ENCODE results near the gene KPTN. TPM values are rescaled to one million over a fixed set of nuclear protein-coding genes. Genes with fewer than 3 reads are reported as not detected.
A peak's percentile ranks its signal among the peaks of the same experiment; 100 is the strongest.

The KPTN gene
- total and polyA plus RNA-seq, 2 of the 13 experiments (the other 11 are each of a cell fraction or from before 2014, with no cell fraction given), result 9.1 to 13.3 TPM

DNA sequence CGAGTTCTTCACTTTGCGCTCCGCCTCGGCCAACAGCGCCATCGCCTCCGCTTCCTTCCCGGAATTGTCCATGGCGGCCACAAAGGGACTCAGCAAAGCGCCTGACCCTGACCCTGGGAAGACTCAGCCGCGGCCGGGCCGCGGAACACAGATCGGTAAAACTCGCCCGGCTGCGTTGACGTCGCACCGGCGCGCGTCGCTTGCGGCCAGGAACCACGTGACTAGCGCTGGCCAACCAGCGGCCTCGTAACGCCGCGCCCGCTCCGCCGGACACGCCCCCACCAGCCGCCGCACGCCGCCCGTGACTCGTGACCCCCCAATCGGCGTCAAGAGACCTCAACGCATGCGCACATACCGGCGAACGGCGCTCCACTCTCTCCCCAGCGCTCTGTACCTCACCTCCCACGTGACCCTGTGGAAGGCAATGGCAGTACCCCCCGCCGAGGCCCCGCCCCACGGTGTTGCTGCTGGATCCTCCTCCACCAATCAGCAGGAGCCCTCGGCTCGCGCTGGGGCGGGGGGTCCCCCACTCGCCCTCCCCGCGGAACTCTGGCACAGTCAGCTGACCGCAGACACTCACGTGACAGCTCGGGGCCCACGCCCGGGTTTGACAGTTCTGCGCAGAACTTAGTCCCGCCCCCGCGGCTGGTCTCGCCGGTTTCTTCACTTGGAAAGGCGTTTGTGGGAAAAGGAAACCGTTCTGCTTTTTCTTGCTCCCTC lies 31.0 kb upstream of the KPTN start, which contains the start of gene NAPA (continued):
- TF ChIP-seq HOMEZ (CRISPR knock-in tag; IDR thresholded peaks at IDR 0.05; ENCODE audit: low read depth) (peak; percentile 38; the same call in 1 of the 2 replicates), HES4 (CRISPR knock-in tag; IDR thresholded peaks at IDR 0.05; ENCODE audit: borderline replicate concordance) (no peak; the same call in 1 of the 2 replicates), ZNF713 (CRISPR knock-in tag; IDR thresholded peaks at IDR 0.05) (no peak), ZNF75D (CRISPR knock-in tag; IDR thresholded peaks at IDR 0.05; ENCODE audit: borderline replicate concordance) (no peak), MAFG (CRISPR knock-in tag; IDR thresholded peaks at IDR 0.05) (no peak), RBM22 (optimal IDR thresholded peaks at IDR 0.05; ENCODE audit: low read length) (no peak), ZNF557 (CRISPR knock-in tag; IDR thresholded peaks at IDR 0.05) (no peak), CAMTA2 (CRISPR knock-in tag; IDR thresholded peaks at IDR 0.05; ENCODE audit: borderline replicate concordance) (no peak), ZNF530 (CRISPR knock-in tag; IDR thresholded peaks at IDR 0.05; ENCODE audit: low read depth) (no peak), MAFK (conservative IDR thresholded peaks at IDR 0.05 in 1 of 2, IDR thresholded peaks at IDR 0.05 in 1 of 2; ENCODE audit: low read length in 2 of 2) (no peak), CREM (IDR thresholded peaks at IDR 0.05) (peak; percentile 60; the same call in 1 of the 2 replicates), CREM (CRISPR knock-in tag; IDR thresholded peaks at IDR 0.05) (no peak), ZNF879 (CRISPR knock-in tag; IDR thresholded peaks at IDR 0.05) (no peak), ELK4 (CRISPR knock-in tag; IDR thresholded peaks at IDR 0.05; ENCODE audit: borderline replicate concordance) (no peak), HDAC2 (CRISPR knock-in tag; IDR thresholded peaks at IDR 0.05) (peak; percentile 62), ATF7 (IDR thresholded peaks at IDR 0.05) (no peak), ATF7 (CRISPR knock-in tag; IDR thresholded peaks at IDR 0.05) (no peak; the same call in 1 of the 2 replicates), HDAC1 (CRISPR knock-in tag; IDR thresholded peaks at IDR 0.05) (peak; percentile 96), HNRNPH1 (optimal IDR thresholded peaks at IDR 0.05; ENCODE audit: low read depth, low read length) (no peak), KDM2A (CRISPR knock-in tag; IDR thresholded peaks at IDR 0.05; ENCODE audit: borderline replicate concordance, low read depth) (peak; percentile 67), ZBTB21 (CRISPR knock-in tag; IDR thresholded peaks at IDR 0.05) (no peak), MTF2 (CRISPR knock-in tag; IDR thresholded peaks at IDR 0.05; ENCODE audit: borderline replicate concordance) (no peak; the same call in 1 of the 2 replicates), GABPB1 (CRISPR knock-in tag; IDR thresholded peaks at IDR 0.05) (peak; percentile 88), BHLHE40 (IDR thresholded peaks at IDR 0.05; ENCODE audit: low read length) (peak; percentile 93), MATR3 (CRISPR knock-in tag; IDR thresholded peaks at IDR 0.05) (no peak)
- TF ChIP-seq, protein P1, sequence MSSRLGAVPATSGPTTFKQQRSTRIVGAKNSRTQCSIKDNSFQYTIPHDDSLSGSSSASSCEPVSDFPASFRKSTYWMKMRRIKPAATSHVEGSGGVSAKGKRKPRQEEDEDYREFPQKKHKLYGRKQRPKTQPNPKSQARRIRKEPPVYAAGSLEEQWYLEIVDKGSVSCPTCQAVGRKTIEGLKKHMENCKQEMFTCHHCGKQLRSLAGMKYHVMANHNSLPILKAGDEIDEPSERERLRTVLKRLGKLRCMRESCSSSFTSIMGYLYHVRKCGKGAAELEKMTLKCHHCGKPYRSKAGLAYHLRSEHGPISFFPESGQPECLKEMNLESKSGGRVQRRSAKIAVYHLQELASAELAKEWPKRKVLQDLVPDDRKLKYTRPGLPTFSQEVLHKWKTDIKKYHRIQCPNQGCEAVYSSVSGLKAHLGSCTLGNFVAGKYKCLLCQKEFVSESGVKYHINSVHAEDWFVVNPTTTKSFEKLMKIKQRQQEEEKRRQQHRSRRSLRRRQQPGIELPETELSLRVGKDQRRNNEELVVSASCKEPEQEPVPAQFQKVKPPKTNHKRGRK (CRISPR knock-in tag; IDR thresholded peaks at IDR 0.05), result no peak
- TF ChIP-seq, protein P2, sequence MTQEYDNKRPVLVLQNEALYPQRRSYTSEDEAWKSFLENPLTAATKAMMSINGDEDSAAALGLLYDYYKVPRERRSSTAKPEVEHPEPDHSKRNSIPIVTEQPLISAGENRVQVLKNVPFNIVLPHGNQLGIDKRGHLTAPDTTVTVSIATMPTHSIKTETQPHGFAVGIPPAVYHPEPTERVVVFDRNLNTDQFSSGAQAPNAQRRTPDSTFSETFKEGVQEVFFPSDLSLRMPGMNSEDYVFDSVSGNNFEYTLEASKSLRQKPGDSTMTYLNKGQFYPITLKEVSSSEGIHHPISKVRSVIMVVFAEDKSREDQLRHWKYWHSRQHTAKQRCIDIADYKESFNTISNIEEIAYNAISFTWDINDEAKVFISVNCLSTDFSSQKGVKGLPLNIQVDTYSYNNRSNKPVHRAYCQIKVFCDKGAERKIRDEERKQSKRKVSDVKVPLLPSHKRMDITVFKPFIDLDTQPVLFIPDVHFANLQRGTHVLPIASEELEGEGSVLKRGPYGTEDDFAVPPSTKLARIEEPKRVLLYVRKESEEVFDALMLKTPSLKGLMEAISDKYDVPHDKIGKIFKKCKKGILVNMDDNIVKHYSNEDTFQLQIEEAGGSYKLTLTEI (CRISPR knock-in tag; conservative IDR thresholded peaks at IDR 0.05), result no peak
